ENCODE data around the gene MRTFA. TPM values are rescaled to one million over a fixed set of nuclear protein-coding genes. Genes with fewer than 3 reads are reported as not detected.

MRTFA gene
- total and polyA plus RNA-seq, 2 of the 13 experiments (the other 11 are each of a cell fraction or from before 2014, with no cell fraction given): 2.4 to 8.2 TPM

GRCh38 chr22:40368016-40368415 is 268.5 kb downstream of the MRTFA start (continued):
- TF ChIP-seq HIVEP1 (CRISPR knock-in tag; IDR thresholded peaks at IDR 0.05): no peak

- H3K27me3 ChIP-seq (ENCODE audit: control insufficient read depth in 1 of 2, insufficient read depth in 2 of 2, low read length in 2 of 2): no peaks in the 10 kb centered on the region; a peak in 1 of 5 replicates
- CTCF ChIA-PET (ENCODE audit: low intra/inter-chr PET ratio, low total read pairs): no interaction called here
- FAIRE-seq: no peak
- no peak for DNase-seq (ENCODE audit: low spot score)
- peaks cover 25 to 62% of the 10 kb centered on the region in 2 experiments for H3K36me3 ChIP-seq (replicated peaks in 1 of 2; ENCODE audit: control insufficient read depth in 1 of 2, insufficient read depth in 2 of 2, low read length in 2 of 2)
- 94% methylated on average over 6 of the region's 6 CpGs for WGBS (ENCODE audit: low lambda C conversion rate)
- in situ Hi-C loops (cut with HindIII; ENCODE audit: extremely low pct_ligation_motif_present, low pct_unique_long_range_greater_than_20kb): no loop called here
- no peak overlapping the region for H3K9ac ChIP-seq (ENCODE audit: insufficient read depth, low read depth, low read length)
- no peak overlapping the region for H3K4me2 ChIP-seq (ENCODE audit: low read depth, low read length)
- no peak overlapping the region for H3K27ac ChIP-seq (ENCODE audit: extremely low read length, insufficient read depth, low read length)
- H3K79me2 ChIP-seq (ENCODE audit: insufficient read depth, low read length): peaks cover 4% of the 10 kb centered on the region
- H2AFZ ChIP-seq (ENCODE audit: low read length): no peak overlapping the region
- no peak for ATAC-seq
- intact Hi-C loops (cut with micrococcal nuclease; ENCODE audit: unreplicated experiment): no loop called here
- no peaks in the 10 kb centered on the region for H4K20me1 ChIP-seq (ENCODE audit: insufficient read depth, low read length)
- no peaks in the 10 kb centered on the region for H3K4me1 ChIP-seq (ENCODE audit: insufficient read depth, low read length)
- no TSS peak for BruUV-seq (replicated peaks)
- no peak for TF ChIP-seq CEBPG (CRISPR knock-in tag; IDR thresholded peaks at IDR 0.05)
- no peaks in the 10 kb centered on the region for H3K9me3 ChIP-seq (ENCODE audit: low read length)
- POLR2A ChIA-PET: interaction anchor here (1.6 kb wide), 1 partner anchor 323 kb away, joined by 3 read pairs; no protein-coding TSS in a partner anchor
- H3K4me3 ChIP-seq (replicated peaks in 1 of 3; ENCODE audit: insufficient read depth in 1 of 3, low read depth in 2 of 3, low read length in 3 of 3): no peak overlapping the region
Measured at GRCh38 chr22:40367342-40367741, 269.2 kb downstream of the MRTFA start.

- 100% methylated on average over 2 of the region's 2 CpGs for WGBS (ENCODE audit: low lambda C conversion rate)
- CTCF ChIA-PET (ENCODE audit: low intra/inter-chr PET ratio, low total read pairs): no interaction called here
- ATAC-seq: no peak
- FAIRE-seq: no peak
- DNase-seq (ENCODE audit: low spot score): no peak
- no peaks in the 10 kb centered on the region for H4K20me1 ChIP-seq (ENCODE audit: insufficient read depth, low read length)
- H3K4me3 ChIP-seq (replicated peaks in 1 of 3; ENCODE audit: insufficient read depth in 1 of 3, low read depth in 2 of 3, low read length in 3 of 3): no peak overlapping the region
- POLR2A ChIA-PET: interaction anchor here (1.0 to 1.6 kb wide), 2 partner anchors 19 to 322 kb away, joined by 3 read pairs; no protein-coding TSS in a partner anchor
- H3K27ac ChIP-seq (ENCODE audit: extremely low read length, insufficient read depth, low read length): no peak overlapping the region
- TF ChIP-seq RFX5 (IDR thresholded peaks at IDR 0.05; ENCODE audit: low read depth, low read length) (peak; percentile 53; the same call in 1 of the 2 replicates), MAX (IDR thresholded peaks at IDR 0.05) (no peak)
- peaks cover 1% of the 10 kb centered on the region for H3K79me2 ChIP-seq (ENCODE audit: insufficient read depth, low read length)
- BruUV-seq (replicated peaks): no TSS peak
- H3K9me3 ChIP-seq (ENCODE audit: low read length): no peaks in the 10 kb centered on the region
- intact Hi-C loops (cut with micrococcal nuclease; ENCODE audit: unreplicated experiment): no loop called here
- in situ Hi-C loops (cut with HindIII; ENCODE audit: extremely low pct_ligation_motif_present, low pct_unique_long_range_greater_than_20kb): no loop called here
- H3K4me2 ChIP-seq (ENCODE audit: low read depth, low read length): no peak overlapping the region
- no peak overlapping the region for H3K9ac ChIP-seq (ENCODE audit: insufficient read depth, low read depth, low read length)
- H3K4me1 ChIP-seq (ENCODE audit: insufficient read depth, low read length): no peaks in the 10 kb centered on the region
- H3K27me3 ChIP-seq (ENCODE audit: control insufficient read depth in 1 of 2, insufficient read depth in 2 of 2, low read length in 2 of 2): no peaks in the 10 kb centered on the region; a peak in 1 of 5 replicates
- no peak overlapping the region for H2AFZ ChIP-seq (ENCODE audit: low read length)
- H3K36me3 ChIP-seq (replicated peaks in 1 of 2; ENCODE audit: control insufficient read depth in 1 of 2, insufficient read depth in 2 of 2, low read length in 2 of 2): peaks cover 37 to 75% of the 10 kb centered on the region in 2 experiments
Measured at GRCh38 chr22:40366068-40366467, 270.5 kb downstream of the MRTFA start.

All from HepG2 (cell line).